ENCODE data around the gene SNCB.

DNA sequence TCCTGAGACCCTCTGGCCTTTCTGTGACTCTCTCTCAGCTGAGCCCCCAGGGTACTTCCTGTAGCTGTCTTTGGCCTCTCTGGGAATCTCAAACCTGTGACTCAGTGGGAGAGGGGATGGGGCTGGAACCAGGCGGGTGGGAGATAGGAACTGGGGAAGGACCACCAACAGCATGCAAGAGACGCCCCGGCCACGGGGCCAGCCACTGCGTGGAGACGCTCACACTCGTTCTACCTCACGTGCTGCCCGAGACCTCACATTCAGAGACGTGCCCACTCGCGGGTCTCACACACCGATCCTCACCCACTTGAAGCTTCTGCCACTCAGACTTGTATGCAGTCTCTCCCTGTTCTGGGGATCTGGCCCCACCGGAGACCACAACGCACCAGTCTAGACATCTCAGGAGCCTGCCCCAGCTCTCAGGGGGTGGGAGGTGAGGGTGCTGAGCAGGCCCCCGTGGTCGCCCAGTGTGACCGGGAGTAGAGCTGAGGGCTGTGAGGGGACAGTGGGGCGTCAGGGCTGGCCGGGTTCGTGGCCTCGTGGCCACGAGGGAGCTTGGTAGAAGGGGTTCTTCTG, 34.2 kb downstream of the SNCB start:
- TF ChIP-seq EZH2 (IDR thresholded peaks at IDR 0.05; ENCODE audit: low read length, unreplicated experiment) (no peak), EZH2phosphoT487 (IDR thresholded peaks at IDR 0.05; ENCODE audit: borderline replicate concordance, low read length) (no peak)
- TF ChIP-seq, protein P1, sequence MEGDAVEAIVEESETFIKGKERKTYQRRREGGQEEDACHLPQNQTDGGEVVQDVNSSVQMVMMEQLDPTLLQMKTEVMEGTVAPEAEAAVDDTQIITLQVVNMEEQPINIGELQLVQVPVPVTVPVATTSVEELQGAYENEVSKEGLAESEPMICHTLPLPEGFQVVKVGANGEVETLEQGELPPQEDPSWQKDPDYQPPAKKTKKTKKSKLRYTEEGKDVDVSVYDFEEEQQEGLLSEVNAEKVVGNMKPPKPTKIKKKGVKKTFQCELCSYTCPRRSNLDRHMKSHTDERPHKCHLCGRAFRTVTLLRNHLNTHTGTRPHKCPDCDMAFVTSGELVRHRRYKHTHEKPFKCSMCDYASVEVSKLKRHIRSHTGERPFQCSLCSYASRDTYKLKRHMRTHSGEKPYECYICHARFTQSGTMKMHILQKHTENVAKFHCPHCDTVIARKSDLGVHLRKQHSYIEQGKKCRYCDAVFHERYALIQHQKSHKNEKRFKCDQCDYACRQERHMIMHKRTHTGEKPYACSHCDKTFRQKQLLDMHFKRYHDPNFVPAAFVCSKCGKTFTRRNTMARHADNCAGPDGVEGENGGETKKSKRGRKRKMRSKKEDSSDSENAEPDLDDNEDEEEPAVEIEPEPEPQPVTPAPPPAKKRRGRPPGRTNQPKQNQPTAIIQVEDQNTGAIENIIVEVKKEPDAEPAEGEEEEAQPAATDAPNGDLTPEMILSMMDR (conservative IDR thresholded peaks at IDR 0.05; ENCODE audit: low read depth, low read length): no peak

Data from PC-3 (cell line).